Measurements from ENCODE around the gene ATP5PD. TPM values are rescaled to one million over a fixed set of nuclear protein-coding genes. Genes with fewer than 3 reads are reported as not detected.

ATP5PD gene
- polyA plus RNA-seq, 4 donors, result 181 to 366 (median 314) TPM

GRCh38 chr17:75001915-75002843, 44.6 kb downstream of the ATP5PD start:
- DNase-seq (ENCODE audit: low read depth in 4 of 4, low spot score in 3 of 4), result no peak

DNA sequence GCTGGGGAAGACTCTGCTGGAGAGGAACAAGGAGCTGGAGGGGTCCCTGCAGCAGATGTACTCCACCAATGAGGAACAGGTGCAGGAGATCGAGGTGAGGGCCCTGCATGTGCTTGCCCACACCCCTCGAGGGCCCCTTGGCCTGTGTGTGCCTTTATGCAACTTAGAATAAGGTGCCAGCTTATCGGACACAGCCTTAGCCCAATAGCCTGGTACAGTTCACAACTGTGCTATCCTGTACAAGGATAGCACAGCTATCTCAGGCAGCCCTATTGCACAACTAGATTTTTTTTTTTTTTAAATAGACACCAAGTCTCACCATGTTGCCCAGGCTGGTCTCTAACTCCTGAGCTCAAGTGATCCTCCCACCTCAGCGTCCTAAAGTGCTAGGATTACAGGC, 47.2 kb downstream of the ATP5PD start:
- no peak for DNase-seq (ENCODE audit: low read depth in 4 of 4, low spot score in 3 of 4)

- DNase-seq (ENCODE audit: low read depth in 4 of 4, low spot score in 3 of 4), result no peak
Measured at GRCh38 chr17:74998783-74999182, 48.0 kb downstream of the ATP5PD start.

- no peak for DNase-seq (ENCODE audit: low read depth in 4 of 4, low spot score in 3 of 4)
Measured at GRCh38 chr17:74995847-74996246, 50.9 kb downstream of the ATP5PD start.

GRCh38 chr17:74994440-74994839, 52.3 kb downstream of the ATP5PD start:
- no peak for DNase-seq (ENCODE audit: low read depth in 4 of 4, low spot score in 3 of 4)

DNA sequence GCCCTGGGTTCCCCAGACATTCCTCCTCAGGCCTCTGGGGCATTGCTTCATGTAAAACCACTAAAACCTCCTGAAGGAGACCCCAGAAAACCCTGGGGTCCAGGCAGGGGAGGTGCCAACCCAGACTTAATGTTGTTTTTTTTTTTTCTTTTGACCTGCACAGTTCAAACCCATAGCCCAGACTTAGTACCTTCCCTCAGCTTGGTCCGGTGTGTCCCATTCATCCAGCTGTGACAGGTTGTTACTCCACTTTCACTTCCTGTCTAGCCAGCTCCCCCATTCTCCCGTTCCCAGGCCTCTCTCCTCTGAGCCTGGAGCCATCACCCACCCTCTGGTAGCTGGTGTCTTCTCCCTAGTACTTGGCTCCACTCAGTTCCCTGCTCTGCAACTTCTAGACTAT, 54.5 kb downstream of the ATP5PD start:
- no peak for DNase-seq (ENCODE audit: low read depth in 4 of 4, low spot score in 3 of 4)

GRCh38 chr17:74990581-74991105, 56.1 kb downstream of the ATP5PD start:
- DNase-seq (ENCODE audit: low read depth in 4 of 4, low spot score in 3 of 4), result no peak

Other genes with a start within 250 kb of the ATP5PD start
- gene GRIN2C, start 187.1 kb downstream of the ATP5PD start, polyA plus RNA-seq (ENCODE audit: insufficient read length in 4 of 4), result under 1 TPM; 0.13 to 0.74 (median 0.27) TPM
- gene FDXR, start 174.0 kb downstream of the ATP5PD start, polyA plus RNA-seq (ENCODE audit: insufficient read length in 4 of 4), result 10 to 100 TPM in 1 of 4 donors, 1 to 10 TPM in 3; 4.3 to 11.3 (median 6.1) TPM
- under 1 TPM in 2 of 4 donors, not detected in 2; 0.36 to 0.49 TPM for gene FADS6, start 153.3 kb downstream of the ATP5PD start, polyA plus RNA-seq (ENCODE audit: insufficient read length in 4 of 4)
- gene USH1G, start 123.7 kb downstream of the ATP5PD start, polyA plus RNA-seq (ENCODE audit: insufficient read length in 4 of 4), result under 1 TPM; 0.48 to 0.82 (median 0.60) TPM
- gene OTOP2, start 122.7 kb downstream of the ATP5PD start, polyA plus RNA-seq (ENCODE audit: insufficient read length in 4 of 4), result under 1 TPM in 1 of 4 donors, not detected in 3; 0.08 TPM
- gene OTOP3, start 111.1 kb downstream of the ATP5PD start, polyA plus RNA-seq (ENCODE audit: insufficient read length in 4 of 4), result not detected
- gene HID1, start 74.2 kb downstream of the ATP5PD start, polyA plus RNA-seq (ENCODE audit: insufficient read length in 4 of 4), result 10 to 100 TPM in 3 of 4 donors, 1 to 10 TPM in 1; 5.4 to 19.6 (median 12.6) TPM
- 1 to 10 TPM; 7.4 to 9.7 (median 9.0) TPM for gene CDR2L, start 59.3 kb downstream of the ATP5PD start, polyA plus RNA-seq (ENCODE audit: insufficient read length in 4 of 4)
- 10 to 100 TPM; 19.1 to 29.5 (median 25.6) TPM for gene MRPL58, start 34.3 kb downstream of the ATP5PD start, polyA plus RNA-seq (ENCODE audit: insufficient read length in 4 of 4)
- gene KCTD2, start 256 bp upstream of the ATP5PD start, polyA plus RNA-seq (ENCODE audit: insufficient read length in 4 of 4), result 10 to 100 TPM; 27.8 to 36.6 (median 31.1) TPM
- gene SLC16A5, start 41.0 kb upstream of the ATP5PD start, polyA plus RNA-seq (ENCODE audit: insufficient read length in 4 of 4), result 10 to 100 TPM; 13.4 to 43.4 (median 23.9) TPM
- 10 to 100 TPM in 3 of 4 donors, 1 to 10 TPM in 1; 7.6 to 21.2 (median 16.0) TPM for gene ARMC7, start 63.0 kb upstream of the ATP5PD start, polyA plus RNA-seq (ENCODE audit: insufficient read length in 4 of 4)
- gene NT5C, start 84.8 kb upstream of the ATP5PD start, polyA plus RNA-seq (ENCODE audit: insufficient read length in 4 of 4), result 10 to 100 TPM; 33.1 to 68.4 (median 48.5) TPM
- gene JPT1, start 107.5 kb upstream of the ATP5PD start, polyA plus RNA-seq (ENCODE audit: insufficient read length in 4 of 4), result 100 to 1,000 TPM in 1 of 4 donors, 10 to 100 TPM in 3; 57.9 to 103 (median 92.5) TPM
- gene SUMO2, start 136.0 kb upstream of the ATP5PD start, polyA plus RNA-seq (ENCODE audit: insufficient read length in 4 of 4), result 100 to 1,000 TPM; 632 to 882 (median 751) TPM
- 10 to 100 TPM; 57.1 to 75.1 (median 62.6) TPM for gene NUP85, start 158.7 kb upstream of the ATP5PD start, polyA plus RNA-seq (ENCODE audit: insufficient read length in 4 of 4)
- 10 to 100 TPM; 32.2 to 44.3 (median 43.4) TPM for gene GGA3, start 214.6 kb upstream of the ATP5PD start, polyA plus RNA-seq (ENCODE audit: insufficient read length in 4 of 4)
- gene MRPS7, start 214.9 kb upstream of the ATP5PD start, polyA plus RNA-seq (ENCODE audit: insufficient read length in 4 of 4), result 10 to 100 TPM; 41.4 to 77.6 (median 72.9) TPM
- 10 to 100 TPM; 16.1 to 22.5 (median 20.4) TPM for gene MIF4GD, start 224.3 kb upstream of the ATP5PD start, polyA plus RNA-seq (ENCODE audit: insufficient read length in 4 of 4)
- 1 to 10 TPM; 6.5 to 8.5 (median 8.1) TPM for gene SLC25A19, start 242.5 kb upstream of the ATP5PD start, polyA plus RNA-seq (ENCODE audit: insufficient read length in 4 of 4)

Data from left renal pelvis (tissue), 4 donors.